IMR-90 (cell line): ENCODE results near the gene EED.

ENCODE experiments used
- CEBPB ChIP-seq: IDR thresholded peaks from 2 replicates; pipeline ENCODE4 v1.6.1; 2012; ENCODE audit warnings: low read depth, low read length, improper control_type of control experiment
- CHD1 ChIP-seq: IDR thresholded peaks from 2 replicates; pipeline ENCODE4 v1.6.1; 2012; ENCODE audit warnings: low read depth, low read length, improper control_type of control experiment
- MAFK ChIP-seq: IDR thresholded peaks from 2 replicates; pipeline ENCODE4 v1.6.1; 2012; ENCODE audit warnings: low read depth, low read length, improper control_type of control experiment
- MAZ ChIP-seq: IDR thresholded peaks from 2 replicates; pipeline ENCODE4 v1.6.1; 2012; ENCODE audit warnings: low read depth, mild to moderate bottlenecking, low read length, improper control_type of control experiment, moderate library complexity, borderline replicate concordance
- MXI1 ChIP-seq: IDR thresholded peaks from 2 replicates; pipeline ENCODE4 v1.6.1; 2012; ENCODE audit warnings: low read depth, mild to moderate bottlenecking, low read length, moderate library complexity, borderline replicate concordance
- POLR2A ChIP-seq: IDR thresholded peaks from 2 replicates; pipeline ENCODE4 v1.6.1; 2012; ENCODE audit warnings: mild to moderate bottlenecking, low read depth, low read length
- RAD21 ChIP-seq: IDR thresholded peaks from 2 replicates; pipeline ENCODE4 v1.6.1; 2012; ENCODE audit warnings: low read length, improper control_type of control experiment
- RCOR1 ChIP-seq: IDR thresholded peaks from 2 replicates; pipeline ENCODE4 v1.6.1; 2012; ENCODE audit warnings: mild to moderate bottlenecking, low read length, improper control_type of control experiment; ENCODE audit not compliant: insufficient replicate concordance
- RFX5 ChIP-seq: IDR thresholded peaks from 2 replicates; pipeline ENCODE4 v1.8.0; 2012; ENCODE audit warnings: low read depth, mild to moderate bottlenecking, low read length, moderate library complexity
- SMC3 ChIP-seq: fragments of 150-350 bp; IDR thresholded peaks from 2 replicates; pipeline ENCODE4 v1.6.1; 2016; ENCODE audit warnings: low read depth, mild to moderate bottlenecking, antibody characterized with exemption, low read length, moderate library complexity
- TF ChIP-seq, protein P1 (sequence below): fragments of 150-350 bp; IDR thresholded peaks from 2 replicates; pipeline ENCODE4 v1.6.1; 2017; ENCODE audit warnings: mild to moderate bottlenecking, antibody characterized with exemption, low read length, low read depth
- TF ChIP-seq, protein P2 (sequence below): conservative IDR thresholded peaks from 2 replicates; pipeline ENCODE4 v1.5.1; 2012; ENCODE audit warnings: mild to moderate bottlenecking, low read depth, low read length, improper control_type of control experiment

DNA sequence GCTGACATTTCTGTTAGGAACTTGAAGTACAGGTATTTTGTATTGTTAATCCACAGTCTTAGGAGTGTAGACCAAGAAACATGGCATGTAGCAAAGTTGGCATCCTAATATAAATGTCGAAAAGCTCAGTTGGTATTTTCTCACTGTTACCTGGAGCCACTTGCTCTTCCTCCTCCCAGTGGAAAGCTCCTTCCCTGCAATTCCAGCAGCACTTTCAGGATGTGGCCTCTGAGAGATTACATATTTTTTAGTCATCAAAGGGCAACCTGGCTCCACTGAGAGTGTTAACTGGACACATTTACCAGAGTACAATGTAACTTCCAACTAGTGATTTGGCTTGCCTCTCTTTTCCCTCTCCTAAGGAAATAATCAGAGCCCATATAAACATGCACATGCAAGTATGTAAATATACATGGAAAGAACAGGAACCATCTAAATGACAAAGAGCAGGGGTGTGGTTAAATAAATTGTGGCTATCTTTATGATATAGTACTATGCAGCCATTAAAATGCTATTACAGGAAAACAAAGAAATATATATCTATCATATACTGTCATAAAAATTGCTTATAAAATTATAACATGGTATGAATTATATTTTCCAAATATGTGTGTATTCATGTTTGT lies 14.3 kb upstream of the EED start:
- TF ChIP-seq, protein P1, sequence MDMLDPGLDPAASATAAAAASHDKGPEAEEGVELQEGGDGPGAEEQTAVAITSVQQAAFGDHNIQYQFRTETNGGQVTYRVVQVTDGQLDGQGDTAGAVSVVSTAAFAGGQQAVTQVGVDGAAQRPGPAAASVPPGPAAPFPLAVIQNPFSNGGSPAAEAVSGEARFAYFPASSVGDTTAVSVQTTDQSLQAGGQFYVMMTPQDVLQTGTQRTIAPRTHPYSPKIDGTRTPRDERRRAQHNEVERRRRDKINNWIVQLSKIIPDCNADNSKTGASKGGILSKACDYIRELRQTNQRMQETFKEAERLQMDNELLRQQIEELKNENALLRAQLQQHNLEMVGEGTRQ, result no peak
- TF ChIP-seq, protein P2, sequence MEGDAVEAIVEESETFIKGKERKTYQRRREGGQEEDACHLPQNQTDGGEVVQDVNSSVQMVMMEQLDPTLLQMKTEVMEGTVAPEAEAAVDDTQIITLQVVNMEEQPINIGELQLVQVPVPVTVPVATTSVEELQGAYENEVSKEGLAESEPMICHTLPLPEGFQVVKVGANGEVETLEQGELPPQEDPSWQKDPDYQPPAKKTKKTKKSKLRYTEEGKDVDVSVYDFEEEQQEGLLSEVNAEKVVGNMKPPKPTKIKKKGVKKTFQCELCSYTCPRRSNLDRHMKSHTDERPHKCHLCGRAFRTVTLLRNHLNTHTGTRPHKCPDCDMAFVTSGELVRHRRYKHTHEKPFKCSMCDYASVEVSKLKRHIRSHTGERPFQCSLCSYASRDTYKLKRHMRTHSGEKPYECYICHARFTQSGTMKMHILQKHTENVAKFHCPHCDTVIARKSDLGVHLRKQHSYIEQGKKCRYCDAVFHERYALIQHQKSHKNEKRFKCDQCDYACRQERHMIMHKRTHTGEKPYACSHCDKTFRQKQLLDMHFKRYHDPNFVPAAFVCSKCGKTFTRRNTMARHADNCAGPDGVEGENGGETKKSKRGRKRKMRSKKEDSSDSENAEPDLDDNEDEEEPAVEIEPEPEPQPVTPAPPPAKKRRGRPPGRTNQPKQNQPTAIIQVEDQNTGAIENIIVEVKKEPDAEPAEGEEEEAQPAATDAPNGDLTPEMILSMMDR, result no peak
- no peak for TF ChIP-seq RAD21
- TF ChIP-seq SMC3, result no peak
- no peak for TF ChIP-seq MAZ
- no peak for TF ChIP-seq RFX5
- no peak for TF ChIP-seq POLR2A
- no peak for TF ChIP-seq RCOR1
- no peak for TF ChIP-seq CEBPB
- TF ChIP-seq CHD1, result no peak
- TF ChIP-seq MXI1, result no peak
- no peak for TF ChIP-seq MAFK
